ENCODE measurements around the gene SUCNR1.
"Not testable (repeated sequence)": the region's sequence is repeated elsewhere in the genome, so short reads cannot be mapped to it uniquely, and the experiment has no call there.

The SUCNR1 gene

DNA sequence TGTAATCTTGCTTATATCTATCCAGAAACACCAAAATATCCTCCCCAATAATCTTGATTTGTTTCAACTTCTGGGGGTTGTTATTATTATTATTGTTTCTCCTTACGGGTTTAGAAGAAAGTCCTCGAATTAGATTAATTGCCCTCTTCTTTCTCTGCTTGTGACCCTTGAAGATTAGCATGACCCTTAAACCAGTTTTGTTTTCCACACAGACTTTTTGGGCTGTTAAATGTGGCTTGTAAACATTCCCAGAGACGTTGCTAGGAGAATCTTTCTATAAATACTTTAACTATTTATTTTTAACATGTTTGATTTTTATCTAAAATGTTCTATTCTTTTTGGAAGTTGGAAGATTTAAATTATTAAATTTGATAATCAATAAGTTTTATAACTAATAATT, 4.3 kb upstream of the SUCNR1 start:
- DNase-seq = no peak
- intact Hi-C loops (cut with DNase I) = no loop called here

GRCh38 chr3:151871639-151872468, 1.6 kb upstream of the SUCNR1 start:
- no peak for DNase-seq
- intact Hi-C loops (cut with DNase I) = no loop called here

- DNase-seq; intact Hi-C loops (cut with DNase I): not testable (repeated sequence)
These were observed 636 bp downstream of the SUCNR1 start for GRCh38 chr3:151874079-151874478.

GRCh38 chr3:151875759-151876158, 2.3 kb downstream of the SUCNR1 start:
- DNase-seq = no peak
- intact Hi-C loops (cut with DNase I) = no loop called here

DNA sequence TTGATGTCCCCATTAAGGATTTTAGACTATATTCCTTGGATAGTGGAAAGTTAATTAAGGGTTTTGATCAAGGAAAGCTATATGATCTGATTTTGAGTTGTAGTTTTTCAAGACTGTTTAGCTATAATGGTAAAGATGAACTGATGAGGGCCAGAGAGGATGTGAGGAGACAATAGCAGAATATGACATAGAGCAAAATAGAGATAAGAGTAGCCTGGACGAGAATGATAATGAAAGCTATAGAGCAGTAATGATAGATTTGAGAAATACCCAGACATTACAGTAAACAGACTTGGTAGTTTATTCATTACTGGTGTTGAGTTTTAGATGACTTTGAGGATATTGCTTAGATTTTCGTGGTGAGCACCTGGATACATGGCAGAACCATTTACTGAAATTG, 3.8 kb downstream of the SUCNR1 start:
- intact Hi-C loops (cut with DNase I) = no loop called here
- DNase-seq = no peak

DNA sequence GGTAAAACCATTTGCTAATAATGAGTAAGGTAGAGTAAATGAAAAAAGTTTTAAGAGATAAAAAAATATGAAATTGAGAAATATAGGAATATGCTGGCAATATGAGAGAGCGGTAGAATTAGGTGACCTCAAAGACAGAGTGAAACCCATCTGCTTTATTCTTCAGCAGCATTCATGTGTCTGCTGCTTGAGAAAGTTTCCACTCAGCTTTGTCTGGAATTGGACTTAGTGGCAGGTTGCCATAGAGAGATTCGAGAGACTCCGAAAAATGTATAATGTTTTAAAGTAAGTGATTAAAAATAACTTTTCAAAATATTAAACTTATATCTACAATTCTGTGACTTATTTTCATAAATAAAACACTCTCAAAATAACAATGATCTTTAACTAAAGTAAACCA, 5.0 kb downstream of the SUCNR1 start:
- DNase-seq = no peak
- intact Hi-C loops (cut with DNase I) = no loop called here

DNA sequence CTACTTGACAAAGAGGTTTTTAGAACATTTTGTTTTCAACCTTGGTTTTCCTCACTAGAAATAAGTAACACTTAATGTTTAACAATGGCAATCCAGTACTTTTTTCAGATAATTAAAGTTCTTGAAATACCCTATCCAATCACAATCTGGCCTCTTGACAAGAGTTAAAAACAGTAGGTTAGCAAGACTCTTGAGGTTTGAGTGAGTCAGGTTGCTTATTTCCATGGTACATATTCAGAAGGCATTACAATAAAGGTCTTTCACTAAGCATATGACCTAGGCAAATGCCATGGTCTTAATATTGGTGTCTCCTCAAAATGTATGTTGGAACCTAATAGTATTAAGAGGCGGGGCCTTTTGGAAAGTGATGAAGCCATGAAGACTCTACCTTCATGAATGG, 5.6 kb downstream of the SUCNR1 start:
- intact Hi-C loops (cut with DNase I) = no loop called here
- DNase-seq = no peak

DNA sequence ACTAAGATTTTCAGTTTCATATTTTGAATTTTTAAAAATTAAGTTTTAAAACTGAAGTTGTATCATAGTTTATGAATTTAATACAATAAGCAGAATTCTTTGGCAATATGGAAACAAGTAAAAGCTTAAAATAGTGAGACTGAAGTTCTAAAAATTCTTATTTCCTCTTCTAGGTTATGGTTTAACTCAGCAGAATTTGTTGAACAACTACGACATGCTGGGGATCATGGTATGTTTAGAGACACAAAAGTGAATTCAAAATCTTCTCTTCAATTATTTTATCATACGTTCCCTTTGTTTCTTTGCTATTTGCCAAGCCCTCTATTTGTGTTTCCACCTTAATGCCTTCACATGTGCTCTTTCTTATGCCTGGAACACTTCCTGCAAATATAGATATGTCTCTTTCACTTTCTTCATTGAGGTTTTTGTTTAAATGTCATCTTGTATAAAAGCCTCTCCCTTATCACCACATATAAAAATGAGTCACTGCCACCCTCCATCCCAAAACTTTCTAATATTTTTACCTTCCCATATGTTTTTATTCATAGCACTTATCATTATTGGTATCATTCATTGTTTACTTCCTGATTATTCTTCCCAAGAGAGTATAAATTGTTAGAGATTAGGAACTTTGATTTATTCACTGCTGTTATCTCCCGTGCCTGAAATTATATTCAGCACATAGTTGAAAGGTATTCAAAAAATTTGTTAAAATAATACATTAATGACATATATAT, 6.4 kb downstream of the SUCNR1 start:
- intact Hi-C loops (cut with DNase I) = no loop called here
- no peak for DNase-seq

GRCh38 chr3:151880416-151880690, 6.9 kb downstream of the SUCNR1 start:
- DNase-seq = no peak
- intact Hi-C loops (cut with DNase I) = no loop called here

DNA sequence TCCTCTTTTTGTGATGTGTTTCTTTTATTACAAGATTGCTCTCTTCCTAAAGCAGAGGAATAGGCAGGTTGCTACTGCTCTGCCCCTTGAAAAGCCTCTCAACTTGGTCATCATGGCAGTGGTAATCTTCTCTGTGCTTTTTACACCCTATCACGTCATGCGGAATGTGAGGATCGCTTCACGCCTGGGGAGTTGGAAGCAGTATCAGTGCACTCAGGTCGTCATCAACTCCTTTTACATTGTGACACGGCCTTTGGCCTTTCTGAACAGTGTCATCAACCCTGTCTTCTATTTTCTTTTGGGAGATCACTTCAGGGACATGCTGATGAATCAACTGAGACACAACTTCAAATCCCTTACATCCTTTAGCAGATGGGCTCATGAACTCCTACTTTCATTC, 7.7 kb downstream of the SUCNR1 start:
- intact Hi-C loops (cut with DNase I) = no loop called here

GRCh38 chr3:151885397-151885796, 12.0 kb downstream of the SUCNR1 start:
- intact Hi-C loops (cut with DNase I); DNase-seq: not testable (repeated sequence)

More for the DNA sequence above, 7.7 kb downstream of the SUCNR1 start:
- no peak for DNase-seq

- intact Hi-C loops (cut with DNase I); DNase-seq: not testable (repeated sequence)
These were observed 14.2 kb downstream of the SUCNR1 start for GRCh38 chr3:151887450-151888211.

GRCh38 chr3:151890721-151891141, 17.3 kb downstream of the SUCNR1 start:
- DNase-seq = no peak
- intact Hi-C loops (cut with DNase I) = no loop called here

GRCh38 chr3:151891721-151892120, 18.3 kb downstream of the SUCNR1 start:
- intact Hi-C loops (cut with DNase I) = no loop called here
- no peak for DNase-seq

DNA sequence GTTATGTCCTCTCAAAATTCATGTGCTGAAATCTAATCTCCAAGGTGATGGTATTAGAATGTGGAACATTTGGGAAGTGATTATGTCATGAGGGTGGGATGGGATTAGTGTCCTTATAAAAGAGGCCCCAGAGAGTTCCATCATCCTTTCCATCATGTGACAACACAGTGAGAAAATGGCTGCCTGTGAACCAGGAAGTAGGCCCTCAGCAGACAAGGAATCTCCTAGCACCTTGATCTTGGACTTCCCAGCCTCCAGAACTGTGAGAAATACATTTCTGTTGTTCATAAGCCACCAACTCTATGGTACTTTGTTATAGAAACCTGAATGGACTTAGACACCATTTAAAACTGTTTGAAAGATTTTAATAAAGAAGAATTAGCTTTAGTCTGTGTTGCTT, 20.8 kb downstream of the SUCNR1 start:
- intact Hi-C loops (cut with DNase I) = no loop called here
- DNase-seq = no peak

- intact Hi-C loops (cut with DNase I) = no loop called here
- no peak for DNase-seq
These were observed 22.2 kb downstream of the SUCNR1 start for GRCh38 chr3:151895478-151896241.

DNA sequence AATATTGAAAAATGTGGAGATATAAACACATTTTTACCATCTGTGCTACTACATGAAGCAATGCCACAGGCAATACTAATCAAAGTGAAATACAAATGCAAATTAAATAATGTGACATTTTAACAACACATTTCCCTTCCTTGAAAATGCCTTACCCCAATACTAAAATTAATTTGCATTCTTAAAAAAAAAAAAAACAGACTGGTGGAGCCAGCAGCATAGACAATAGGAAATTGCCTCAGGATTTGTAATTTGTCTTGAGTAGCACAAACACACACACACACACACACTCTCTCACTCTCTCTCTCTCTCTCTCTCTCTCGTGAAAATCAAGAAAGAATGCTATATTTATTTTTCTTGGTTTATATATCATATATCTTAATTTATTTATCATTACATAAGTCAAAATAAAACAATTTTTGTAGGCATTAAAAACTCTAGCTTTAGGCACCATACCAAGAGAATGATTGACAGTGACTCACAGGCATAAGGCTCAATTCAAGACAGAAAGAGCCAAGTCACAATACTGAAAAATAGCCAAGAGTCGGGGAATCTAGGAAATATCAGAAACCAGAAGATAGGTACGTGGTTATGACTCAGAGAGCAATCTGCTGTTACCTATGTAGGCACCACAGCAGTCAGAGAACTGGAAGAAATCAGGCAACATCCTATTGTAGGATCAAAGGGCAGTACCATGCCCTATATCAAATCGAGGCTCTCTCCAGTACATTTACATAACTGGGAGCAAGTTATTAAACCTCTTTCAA, 23.0 kb downstream of the SUCNR1 start:
- no peak for DNase-seq
- intact Hi-C loops (cut with DNase I) = no loop called here

- intact Hi-C loops (cut with DNase I); DNase-seq: not testable (repeated sequence)
These were observed 24.7 kb downstream of the SUCNR1 start for GRCh38 chr3:151898121-151898520.

DNA sequence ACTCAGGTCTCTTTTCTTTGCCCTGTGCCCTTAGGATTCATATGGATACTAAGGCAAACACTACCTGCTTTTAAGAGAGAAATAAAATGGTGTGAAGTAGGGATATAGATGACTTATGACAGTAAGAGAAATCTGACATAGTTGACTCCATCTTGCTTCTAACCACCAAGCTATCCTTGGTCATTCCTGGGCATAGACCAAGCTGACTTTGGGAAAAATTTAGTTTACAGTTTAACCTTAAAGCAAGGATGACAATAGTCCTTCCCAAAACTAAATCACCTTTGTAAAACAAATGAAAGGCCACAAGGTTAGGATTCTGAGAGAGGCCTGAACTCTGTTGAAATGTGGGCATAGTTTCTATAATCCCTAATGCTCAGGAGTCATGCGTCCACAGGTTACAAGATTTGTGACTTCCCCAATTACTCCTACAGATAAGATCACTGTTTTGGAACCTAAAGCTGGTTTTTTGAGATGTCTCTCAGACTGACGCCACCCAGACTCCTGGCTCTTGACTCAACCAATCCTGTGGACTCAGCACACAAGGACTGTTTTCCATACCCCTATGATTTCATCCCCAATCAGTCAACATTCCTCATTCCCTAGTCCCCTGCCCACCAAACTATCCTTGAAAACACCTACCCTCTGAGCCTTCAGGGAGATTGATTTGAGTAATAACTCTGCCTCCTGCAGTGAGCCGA, 25.3 kb downstream of the SUCNR1 start:
- intact Hi-C loops (cut with DNase I); DNase-seq: not testable (repeated sequence)

Measured in posterior cingulate gyrus (tissue), 11 donors.